H54 (cell line): ENCODE data around the gene SRMS.
A peak's percentile ranks its signal among the peaks of the same experiment; 100 is the strongest.

Experiments
- DNase-seq: peaks from one replicate; pipeline ENCODE4 v3.0.0; 2011; ENCODE audit warnings: low spot score, mixed read lengths; ENCODE audit not compliant: insufficient read length
- FAIRE-seq: peaks from 3 replicates; lab custom pipeline; 2011; peaks lifted over from hg19 to GRCh38; lab: Jason Lieb, UNC
- POLR2A ChIP-seq: IDR thresholded peaks from 2 replicates; pipeline ENCODE4 v1.6.1; 2011; ENCODE audit warnings: low read depth, mild to moderate bottlenecking, low read length

Gene SRMS

GRCh38 chr20:63500902-63501817, 46.4 kb downstream of the SRMS start:
- no peak for TF ChIP-seq POLR2A
- no peak for DNase-seq
- no peak for FAIRE-seq

GRCh38 chr20:63500151-63500901, 47.2 kb downstream of the SRMS start:
- no peak for FAIRE-seq

GRCh38 chr20:63499338-63499969, 48.1 kb downstream of the SRMS start:
- no peak for DNase-seq
- no peak for TF ChIP-seq POLR2A
- FAIRE-seq: no peak

More at GRCh38 chr20:63500151-63500901, 47.2 kb downstream of the SRMS start:
- TF ChIP-seq POLR2A: no peak
- no peak for DNase-seq

- no peak for FAIRE-seq
- no peak for DNase-seq
- TF ChIP-seq POLR2A: no peak
These were observed 48.6 kb downstream of the SRMS start, which contains the start of gene EEF1A2 for GRCh38 chr20:63498960-63499337. TSS of gene EEF1A2 (minus strand) at chr20:63499083. CDS start at chr20:63497763, 1,320 bp downstream.

GRCh38 chr20:63497946-63498935, 49.3 kb downstream of the SRMS start:
- TF ChIP-seq POLR2A: no peak
- FAIRE-seq (no peak), DNase-seq (peak; percentile 88)

- no peak for FAIRE-seq
- no peak for TF ChIP-seq POLR2A
- DNase-seq: no peak
These were observed 50.2 kb downstream of the SRMS start for GRCh38 chr20:63497138-63497945.

- DNase-seq (no peak), FAIRE-seq (no peak)
- no peak for TF ChIP-seq POLR2A
These were observed 50.9 kb downstream of the SRMS start for GRCh38 chr20:63496596-63497120.

- DNase-seq (no peak), FAIRE-seq (no peak)
- no peak for TF ChIP-seq POLR2A
These were observed 51.6 kb downstream of the SRMS start for GRCh38 chr20:63495741-63496595.

GRCh38 chr20:63495167-63495720, 52.3 kb downstream of the SRMS start:
- no peak for FAIRE-seq
- TF ChIP-seq POLR2A: no peak
- DNase-seq: no peak

GRCh38 chr20:63494420-63495166, 53.0 kb downstream of the SRMS start:
- TF ChIP-seq POLR2A: no peak
- DNase-seq (no peak), FAIRE-seq (no peak)
